ENCODE data around the gene MED9.
A peak's percentile ranks its signal among the peaks of the same experiment; 100 is the strongest.

The MED9 gene

DNA sequence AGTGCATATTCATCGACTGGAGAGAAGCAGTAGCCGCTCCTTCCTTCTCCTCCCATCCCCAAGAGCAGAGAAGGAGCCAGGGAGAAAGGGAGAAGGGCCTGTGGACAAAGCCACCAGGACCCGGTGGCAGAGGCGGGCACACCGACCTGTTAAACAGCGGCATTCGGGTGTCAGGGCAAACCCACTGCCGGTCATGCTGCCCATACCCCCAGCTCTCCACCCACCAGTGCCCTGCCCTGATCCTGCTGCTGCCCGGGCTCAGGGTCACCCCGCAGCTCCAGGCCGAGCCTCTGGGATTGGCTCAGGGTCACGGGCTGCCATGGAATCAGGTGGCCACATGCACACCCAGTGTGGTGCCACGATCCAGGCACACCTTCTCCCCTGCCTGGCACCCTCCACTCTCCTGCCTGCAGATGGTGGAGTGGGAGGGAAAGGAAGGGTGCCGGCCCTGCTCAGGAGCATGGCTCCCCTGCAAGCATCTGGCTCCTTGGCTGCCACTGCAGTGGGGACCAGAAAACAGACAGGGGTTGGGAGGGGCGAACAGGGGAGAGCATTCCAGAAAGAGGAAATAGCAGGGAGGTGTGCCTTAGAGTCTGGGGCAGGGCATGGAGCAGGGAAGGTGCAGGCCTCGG, 37.7 kb downstream of the MED9 start:
- no peak overlapping the region for H3K4me3 ChIP-seq (ENCODE audit: low read depth, low read length)
- TF ChIP-seq, protein P1, sequence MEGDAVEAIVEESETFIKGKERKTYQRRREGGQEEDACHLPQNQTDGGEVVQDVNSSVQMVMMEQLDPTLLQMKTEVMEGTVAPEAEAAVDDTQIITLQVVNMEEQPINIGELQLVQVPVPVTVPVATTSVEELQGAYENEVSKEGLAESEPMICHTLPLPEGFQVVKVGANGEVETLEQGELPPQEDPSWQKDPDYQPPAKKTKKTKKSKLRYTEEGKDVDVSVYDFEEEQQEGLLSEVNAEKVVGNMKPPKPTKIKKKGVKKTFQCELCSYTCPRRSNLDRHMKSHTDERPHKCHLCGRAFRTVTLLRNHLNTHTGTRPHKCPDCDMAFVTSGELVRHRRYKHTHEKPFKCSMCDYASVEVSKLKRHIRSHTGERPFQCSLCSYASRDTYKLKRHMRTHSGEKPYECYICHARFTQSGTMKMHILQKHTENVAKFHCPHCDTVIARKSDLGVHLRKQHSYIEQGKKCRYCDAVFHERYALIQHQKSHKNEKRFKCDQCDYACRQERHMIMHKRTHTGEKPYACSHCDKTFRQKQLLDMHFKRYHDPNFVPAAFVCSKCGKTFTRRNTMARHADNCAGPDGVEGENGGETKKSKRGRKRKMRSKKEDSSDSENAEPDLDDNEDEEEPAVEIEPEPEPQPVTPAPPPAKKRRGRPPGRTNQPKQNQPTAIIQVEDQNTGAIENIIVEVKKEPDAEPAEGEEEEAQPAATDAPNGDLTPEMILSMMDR (IDR thresholded peaks at IDR 0.05; ENCODE audit: low read depth, low read length, missing control alignments), result no peak
- in situ Hi-C loops (cut with HindIII; ENCODE audit: low sequenced_read_pairs), result no loop called here
- DNase-seq (ENCODE audit: low read depth), result no peak

DNA sequence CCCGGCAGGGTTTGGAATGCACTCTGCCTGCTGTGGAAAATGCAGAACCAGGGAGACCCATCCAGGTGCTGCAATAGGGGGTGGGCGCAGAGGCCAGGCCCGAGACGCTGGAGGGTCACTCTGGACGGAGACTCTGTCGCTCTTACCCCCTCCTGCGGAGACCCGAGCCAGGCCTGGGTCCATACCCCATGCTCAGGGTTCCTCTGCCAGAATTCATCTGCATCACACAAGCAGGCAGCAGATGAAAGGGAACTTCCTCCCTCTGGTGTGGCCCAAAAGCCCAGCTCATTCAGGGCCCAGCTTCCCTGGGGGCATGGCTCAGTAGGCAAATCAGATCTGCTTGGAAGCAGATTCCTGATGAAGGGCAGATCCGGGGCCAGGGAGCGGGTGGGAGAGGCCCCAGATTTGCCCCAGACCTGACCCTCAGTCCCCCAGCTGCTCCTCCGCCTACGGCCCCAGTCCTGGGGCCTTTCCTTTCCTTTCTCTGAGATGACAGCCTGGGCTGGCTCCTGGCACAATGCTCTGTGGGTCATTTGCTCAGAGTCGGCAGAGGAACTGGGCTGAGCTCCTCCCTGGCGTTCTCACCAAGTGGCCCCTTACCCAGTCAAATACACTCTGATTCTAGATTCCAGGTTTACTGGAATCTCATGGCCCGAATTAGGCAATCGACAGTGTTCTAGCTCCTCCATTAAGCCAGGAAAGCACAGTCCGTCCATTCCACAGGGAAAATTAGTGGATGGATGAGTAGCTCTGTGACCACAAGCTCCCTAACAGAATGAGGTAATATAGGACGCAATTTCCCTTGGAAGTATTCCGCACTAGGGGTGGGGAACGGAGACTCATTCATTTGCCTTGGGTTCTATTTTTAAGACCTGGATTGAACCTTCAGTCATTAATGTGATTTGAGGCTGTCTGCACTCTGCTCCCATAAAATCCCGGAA, 38.5 kb downstream of the MED9 start:
- TF ChIP-seq, protein P1 (IDR thresholded peaks at IDR 0.05; ENCODE audit: low read depth, low read length, missing control alignments), result no peak
- in situ Hi-C loops (cut with HindIII; ENCODE audit: low sequenced_read_pairs), result no loop called here
- DNase-seq (ENCODE audit: low read depth), result peak; percentile 90
- H3K4me3 ChIP-seq (ENCODE audit: low read depth, low read length), result no peak overlapping the region

DNA sequence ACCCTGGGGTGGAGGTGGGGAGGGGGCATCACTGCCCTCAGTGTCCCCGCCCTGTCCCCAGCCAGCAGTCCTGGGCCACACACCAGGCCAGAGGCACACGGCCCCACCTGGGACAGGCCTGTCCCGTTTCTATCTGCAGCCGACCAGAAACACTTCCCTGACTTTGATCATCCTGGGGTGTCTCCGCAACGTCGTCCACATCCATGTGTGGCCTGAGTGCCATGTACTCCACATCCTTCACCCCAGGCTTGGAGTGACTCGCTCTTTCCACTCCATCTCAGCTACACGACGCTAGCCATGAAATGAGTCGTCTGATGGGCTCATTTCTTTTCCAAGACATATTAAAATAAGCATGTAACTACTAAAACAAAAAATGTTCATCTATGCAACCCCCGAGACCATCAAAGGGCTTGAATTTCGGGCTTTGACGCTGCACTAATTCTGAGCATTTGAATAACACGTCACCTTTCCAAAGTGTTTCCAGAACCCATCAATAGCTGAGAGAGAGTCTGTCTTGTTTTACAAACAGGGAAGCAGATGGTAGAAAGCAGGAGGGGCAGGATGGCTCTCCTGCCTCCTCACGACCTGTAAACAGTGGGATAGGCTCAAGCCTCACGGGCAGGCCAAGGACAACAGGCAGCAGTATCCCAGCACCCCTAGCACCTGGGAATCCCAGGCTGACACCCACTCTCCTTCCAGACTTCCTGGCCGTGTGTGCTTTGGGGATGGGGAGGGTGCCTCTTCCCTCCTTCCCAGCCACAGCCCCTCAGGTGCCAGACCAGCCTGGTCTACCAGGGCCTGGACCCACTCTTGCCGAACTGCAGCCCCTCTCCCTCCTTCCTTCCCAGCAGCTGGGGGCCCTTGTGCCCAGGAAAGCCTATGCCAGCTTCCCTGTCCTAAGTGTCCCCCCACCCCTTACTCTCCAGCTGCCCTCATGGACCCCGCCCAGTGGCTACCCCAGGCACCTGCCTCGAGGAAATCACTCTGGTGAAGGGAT, 39.4 kb downstream of the MED9 start:
- in situ Hi-C loops (cut with HindIII; ENCODE audit: low sequenced_read_pairs), result no loop called here
- no peak for DNase-seq (ENCODE audit: low read depth)
- no peak overlapping the region for H3K4me3 ChIP-seq (ENCODE audit: low read depth, low read length)
- TF ChIP-seq, protein P1 (IDR thresholded peaks at IDR 0.05; ENCODE audit: low read depth, low read length, missing control alignments), result no peak

DNA sequence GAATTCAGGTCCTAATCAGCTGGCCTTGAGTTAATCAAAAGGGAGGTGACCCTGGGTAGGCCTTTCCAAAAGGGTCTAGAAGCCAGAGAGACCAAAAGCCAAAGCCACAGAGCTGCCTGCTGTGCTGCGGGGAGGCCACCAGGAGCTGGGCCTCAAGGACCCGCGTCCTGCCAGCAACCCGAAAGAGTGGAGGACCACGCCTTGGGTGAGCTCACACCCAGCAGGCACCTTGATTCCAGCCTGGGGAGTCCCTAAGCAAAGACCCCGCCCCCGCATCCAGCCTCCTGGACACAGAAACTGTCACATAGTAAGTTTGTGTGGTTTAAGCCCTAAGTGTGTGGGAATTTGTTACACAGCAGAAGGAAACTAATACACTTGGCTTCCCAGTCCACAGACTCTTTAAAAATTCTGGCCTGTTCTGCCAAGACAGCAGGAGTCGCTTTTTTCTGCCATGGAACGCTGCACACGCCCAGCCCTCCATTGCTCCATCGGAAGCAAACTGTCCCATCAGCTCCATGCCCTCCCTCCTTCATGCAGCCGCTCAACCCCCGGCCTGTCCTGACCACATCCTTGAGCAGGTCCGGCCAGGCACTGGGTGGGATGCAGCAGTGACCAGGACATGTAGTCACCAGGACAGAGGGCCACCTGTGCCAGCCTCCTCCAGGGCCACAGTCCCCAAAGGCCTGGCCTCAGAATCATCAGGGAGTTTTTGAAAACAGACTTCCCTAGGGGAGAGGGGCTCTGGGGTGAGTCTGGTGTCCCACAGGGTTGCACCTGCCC, 40.3 kb downstream of the MED9 start:
- no peak for DNase-seq (ENCODE audit: low read depth)
- in situ Hi-C loops (cut with HindIII; ENCODE audit: low sequenced_read_pairs), result no loop called here
- H3K4me3 ChIP-seq (ENCODE audit: low read depth, low read length), result no peak overlapping the region
- TF ChIP-seq, protein P1 (IDR thresholded peaks at IDR 0.05; ENCODE audit: low read depth, low read length, missing control alignments), result no peak

DNA sequence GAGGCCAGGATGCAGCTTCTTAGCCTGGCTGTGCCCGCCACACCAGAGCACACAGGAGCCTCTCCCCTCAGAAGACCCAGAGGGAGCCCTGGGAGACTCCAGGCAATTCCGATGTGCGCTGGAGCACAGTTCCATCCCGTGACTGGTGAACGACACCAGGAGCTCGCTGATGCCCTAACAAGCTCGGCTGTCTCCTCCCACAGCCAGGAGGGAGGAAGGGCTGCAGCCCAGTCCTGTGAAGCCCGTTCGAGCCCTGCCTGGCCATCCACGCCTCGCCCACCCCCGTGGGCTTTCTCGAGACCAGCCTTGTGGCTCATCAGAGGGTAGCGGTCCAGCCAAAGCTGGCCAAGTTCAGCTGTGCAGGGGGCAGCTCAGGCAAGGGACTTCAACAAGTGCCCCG, 41.2 kb downstream of the MED9 start:
- H3K4me3 ChIP-seq (ENCODE audit: low read depth, low read length), result no peak overlapping the region
- in situ Hi-C loops (cut with HindIII; ENCODE audit: low sequenced_read_pairs), result no loop called here
- TF ChIP-seq, protein P1 (IDR thresholded peaks at IDR 0.05; ENCODE audit: low read depth, low read length, missing control alignments), result no peak
- no peak for DNase-seq (ENCODE audit: low read depth)
